A549 treated with ZK216348 at 1 μM for 4 hours (cell line): Measurements from ENCODE around the gene WASF3. TPM values are rescaled to one million over a fixed set of nuclear protein-coding genes. Genes with fewer than 3 reads are reported as not detected.

Experiments used
- total RNA-seq: library from RNA; stranded (reverse); fragments of 200-300 nt; extraction: Qiagen RNA extraction; gene quantifications from 5 replicates; pipeline ENCODE4 v1.2.3, GENCODE V29; 2022; ENCODE audit warnings: low read depth

Gene WASF3
- total RNA-seq = 0.05 to 0.31 TPM (median 0.12 TPM) in 5 replicates

GRCh38 chr13:26557393-26558073, at the start of gene WASF3:
Gene WASF3 (plus strand): TSS chr13:26557683. CDS start chr13:26642271, 84,588 bp downstream.

Other genes starting within 250 kb of the WASF3 start
- not detected in 5 replicates for gene GPR12, start 203.1 kb downstream of the WASF3 start, total RNA-seq